Measurements from ENCODE around the gene SLC4A2. TPM values are rescaled to one million over a fixed set of nuclear protein-coding genes. Genes with fewer than 3 reads are reported as not detected.

SLC4A2 gene
- total RNA-seq, 1 experiment from 2014 or later = 249 TPM

- no peaks in the 10 kb centered on the region for H3K27me3 Mint-ChIP-seq (ENCODE audit: insufficient read depth, unreplicated experiment)
- Histone ChIP-seq H3K9me3 (no peaks in the 10 kb centered on the region), H3K4me3 (ENCODE audit: low read depth, low read length) (no peak overlapping the region), H3K36me3 (ENCODE audit: control insufficient read depth, insufficient read depth, low read length) (no peaks in the 10 kb centered on the region), H3K4me1 (peaks cover 8% of the 10 kb centered on the region), H3K27me3 (replicated peaks; ENCODE audit: control insufficient read depth, insufficient read depth, low read length) (no peaks in the 10 kb centered on the region; the same call in 1 of the 2 replicates)
- peaks cover 5% of the 10 kb centered on the region for H3K4me1 Mint-ChIP-seq (ENCODE audit: low read depth, unreplicated experiment)
- ChIA-PET POLR2A (no interaction called here), CTCF (interaction anchor here (0.7 kb wide), 1 partner anchor 18 kb away, joined by 3 read pairs; no protein-coding TSS in a partner anchor)
- no peak overlapping the region for H3K4me3 Mint-ChIP-seq (ENCODE audit: unreplicated experiment)
- no peak for DNase-seq
- H3K9me3 Mint-ChIP-seq (ENCODE audit: unreplicated experiment) = no peaks in the 10 kb centered on the region
- BruUV-seq (replicated peaks) = no TSS peak
- H3K36me3 Mint-ChIP-seq (ENCODE audit: insufficient read depth, unreplicated experiment) = no peaks in the 10 kb centered on the region
- TF ChIP-seq CTCF (IDR thresholded peaks at IDR 0.05; ENCODE audit: insufficient read depth in 1 of 2, low read depth in 1 of 2, low read length in 1 of 2, severe bottlenecking in 1 of 2, unreplicated experiment in 1 of 2) = no peak
- intact Hi-C loops (cut with micrococcal nuclease; ENCODE audit: unreplicated experiment) = no loop called here
- no peak overlapping the region for H3K27ac Mint-ChIP-seq (ENCODE audit: unreplicated experiment)
Measured at GRCh38 chr7:151043959-151044358, 15.4 kb upstream of the SLC4A2 start.

- Mint-ChIP-seq H3K27me3 (ENCODE audit: insufficient read depth, unreplicated experiment) (peaks cover 4% of the 10 kb centered on the region), H3K4me1 (ENCODE audit: low read depth, unreplicated experiment) (no peaks in the 10 kb centered on the region), H3K9me3 (ENCODE audit: unreplicated experiment) (no peaks in the 10 kb centered on the region), H3K4me3 (ENCODE audit: unreplicated experiment) (no peak overlapping the region), H3K36me3 (ENCODE audit: insufficient read depth, unreplicated experiment) (no peaks in the 10 kb centered on the region), H3K27ac (ENCODE audit: unreplicated experiment) (no peak overlapping the region)
- Histone ChIP-seq H3K4me3 (ENCODE audit: low read depth, low read length) (no peak overlapping the region), H3K9me3 (no peaks in the 10 kb centered on the region), H3K36me3 (ENCODE audit: control insufficient read depth, insufficient read depth, low read length) (no peaks in the 10 kb centered on the region), H3K4me1 (no peaks in the 10 kb centered on the region), H3K27me3 (replicated peaks; ENCODE audit: control insufficient read depth, insufficient read depth, low read length) (no peaks in the 10 kb centered on the region; the same call in 1 of the 2 replicates)
- TF ChIP-seq CTCF (IDR thresholded peaks at IDR 0.05; ENCODE audit: insufficient read depth in 1 of 2, low read depth in 1 of 2, low read length in 1 of 2, severe bottlenecking in 1 of 2, unreplicated experiment in 1 of 2) = no peak
- intact Hi-C loops (cut with micrococcal nuclease; ENCODE audit: unreplicated experiment) = no loop called here
- no TSS peak for BruUV-seq (replicated peaks)
- DNase-seq = no peak
- ChIA-PET CTCF (no interaction called here), POLR2A (no interaction called here)
Measured at GRCh38 chr7:151045262-151045661, 14.1 kb upstream of the SLC4A2 start.

- H3K27me3 ChIP-seq (replicated peaks; ENCODE audit: control insufficient read depth, insufficient read depth, low read length) = no peaks in the 10 kb centered on the region; the same call in 1 of the 2 replicates
- H3K9me3 ChIP-seq = no peaks in the 10 kb centered on the region
- intact Hi-C loops (cut with micrococcal nuclease; ENCODE audit: unreplicated experiment) = no loop called here
- no peak overlapping the region for H3K4me3 ChIP-seq (ENCODE audit: low read depth, low read length)
- no peak for DNase-seq
- Mint-ChIP-seq H3K27me3 (ENCODE audit: insufficient read depth, unreplicated experiment) (peaks cover 4% of the 10 kb centered on the region), H3K4me3 (ENCODE audit: unreplicated experiment) (no peak overlapping the region), H3K36me3 (ENCODE audit: insufficient read depth, unreplicated experiment) (no peaks in the 10 kb centered on the region), H3K27ac (ENCODE audit: unreplicated experiment) (no peak overlapping the region), H3K9me3 (ENCODE audit: unreplicated experiment) (no peaks in the 10 kb centered on the region), H3K4me1 (ENCODE audit: low read depth, unreplicated experiment) (no peaks in the 10 kb centered on the region)
- ChIA-PET CTCF (no interaction called here), POLR2A (interaction anchor here (1.0 kb wide), 1 partner anchor 18 kb away, joined by 3 read pairs; the partner anchor contains the start of gene ABCB8)
- BruUV-seq (replicated peaks) = no TSS peak
- TF ChIP-seq CTCF (IDR thresholded peaks at IDR 0.05; ENCODE audit: insufficient read depth in 1 of 2, low read depth in 1 of 2, low read length in 1 of 2, severe bottlenecking in 1 of 2, unreplicated experiment in 1 of 2) = no peak
- H3K36me3 ChIP-seq (ENCODE audit: control insufficient read depth, insufficient read depth, low read length) = no peaks in the 10 kb centered on the region
- no peaks in the 10 kb centered on the region for H3K4me1 ChIP-seq
Measured at GRCh38 chr7:151045967-151046366, 13.4 kb upstream of the SLC4A2 start.

All from Caco-2 (cell line).